ENCODE measurements around the gene FGR. TPM values are rescaled to one million over a fixed set of nuclear protein-coding genes. Genes with fewer than 3 reads are reported as not detected.

Gene FGR
- total and polyA plus RNA-seq, 11 donors, result 1.1 to 25.9 (median 3.3) TPM

DNA sequence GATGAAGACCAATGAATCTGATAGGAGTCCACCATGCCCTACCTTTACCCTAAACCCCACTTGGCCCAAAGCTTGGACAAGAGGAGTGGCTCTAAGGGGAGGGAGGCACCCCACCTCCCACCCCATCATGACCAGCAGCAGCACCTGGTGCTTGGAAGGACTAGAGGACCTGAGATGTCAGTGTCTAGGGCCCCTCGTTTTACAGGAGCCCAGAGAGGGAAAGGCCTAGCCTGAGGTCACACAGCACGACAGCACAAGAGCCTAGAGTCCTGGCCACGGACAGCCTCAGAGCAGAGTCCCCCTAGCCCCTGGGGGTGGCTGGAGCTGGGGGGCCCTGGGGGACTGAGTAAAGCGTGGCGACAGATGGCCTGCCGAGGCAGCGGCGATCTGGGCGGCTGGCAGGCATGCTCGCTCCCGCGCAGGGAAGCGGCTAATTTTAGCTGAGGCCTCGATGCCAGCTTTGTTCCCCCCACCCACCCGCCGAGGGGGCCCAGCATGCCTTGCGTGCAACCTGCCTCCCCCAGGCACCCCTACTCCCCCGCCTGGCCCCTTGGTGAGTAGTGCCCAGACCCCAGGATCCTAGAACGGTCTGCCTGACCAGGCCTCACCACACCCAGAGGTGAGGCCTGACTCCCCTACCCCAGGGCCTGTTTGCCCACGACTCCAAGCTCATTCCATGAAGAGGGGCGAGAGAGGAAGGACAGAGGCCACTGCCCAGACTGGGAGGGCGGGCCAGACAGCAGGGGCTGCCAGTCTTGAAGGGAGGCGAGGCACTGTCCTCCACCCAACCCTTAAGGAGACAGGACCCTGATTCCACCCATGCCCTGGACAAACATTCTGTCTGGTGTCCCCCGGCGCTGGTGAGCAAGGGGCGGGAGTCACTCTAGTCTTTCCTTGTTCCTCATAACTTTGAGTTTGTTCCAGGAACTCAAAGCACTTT, 70.0 kb downstream of the FGR start:
- H3K4me1 ChIP-seq, result peaks cover 20 to 100% (median 89%) of the 10 kb centered on the region in 12 donors
- peak overlapping the region in 1 of 12 donors; percentile 13 for H3K4me3 ChIP-seq
- peak overlapping the region; percentile 75 to 95 (median 92) for H3K27ac ChIP-seq
- DNase-seq (peak; percentile 78 to 84 (median 80)), ATAC-seq (peak in 3 of 4 donors; percentile 5 to 37 (median 31))
- H3K27me3 ChIP-seq, result no peaks in the 10 kb centered on the region
- no peaks in the 10 kb centered on the region for H3K36me3 ChIP-seq
- intact Hi-C loops (cut with DNase I), result loop anchor here in 2 of 10 donors (5.0 kb wide), 2 partner anchors 32 to 38 kb away; no protein-coding TSS in a partner anchor
- TF ChIP-seq, protein P1, sequence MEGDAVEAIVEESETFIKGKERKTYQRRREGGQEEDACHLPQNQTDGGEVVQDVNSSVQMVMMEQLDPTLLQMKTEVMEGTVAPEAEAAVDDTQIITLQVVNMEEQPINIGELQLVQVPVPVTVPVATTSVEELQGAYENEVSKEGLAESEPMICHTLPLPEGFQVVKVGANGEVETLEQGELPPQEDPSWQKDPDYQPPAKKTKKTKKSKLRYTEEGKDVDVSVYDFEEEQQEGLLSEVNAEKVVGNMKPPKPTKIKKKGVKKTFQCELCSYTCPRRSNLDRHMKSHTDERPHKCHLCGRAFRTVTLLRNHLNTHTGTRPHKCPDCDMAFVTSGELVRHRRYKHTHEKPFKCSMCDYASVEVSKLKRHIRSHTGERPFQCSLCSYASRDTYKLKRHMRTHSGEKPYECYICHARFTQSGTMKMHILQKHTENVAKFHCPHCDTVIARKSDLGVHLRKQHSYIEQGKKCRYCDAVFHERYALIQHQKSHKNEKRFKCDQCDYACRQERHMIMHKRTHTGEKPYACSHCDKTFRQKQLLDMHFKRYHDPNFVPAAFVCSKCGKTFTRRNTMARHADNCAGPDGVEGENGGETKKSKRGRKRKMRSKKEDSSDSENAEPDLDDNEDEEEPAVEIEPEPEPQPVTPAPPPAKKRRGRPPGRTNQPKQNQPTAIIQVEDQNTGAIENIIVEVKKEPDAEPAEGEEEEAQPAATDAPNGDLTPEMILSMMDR (IDR thresholded peaks at IDR 0.05), result no peak
- no peaks in the 10 kb centered on the region for H3K9me3 ChIP-seq
- WGBS, 4 donors, result 36 to 56% (median 46%) methylated on average over 16 to 26 of the region's 26 CpGs

DNA sequence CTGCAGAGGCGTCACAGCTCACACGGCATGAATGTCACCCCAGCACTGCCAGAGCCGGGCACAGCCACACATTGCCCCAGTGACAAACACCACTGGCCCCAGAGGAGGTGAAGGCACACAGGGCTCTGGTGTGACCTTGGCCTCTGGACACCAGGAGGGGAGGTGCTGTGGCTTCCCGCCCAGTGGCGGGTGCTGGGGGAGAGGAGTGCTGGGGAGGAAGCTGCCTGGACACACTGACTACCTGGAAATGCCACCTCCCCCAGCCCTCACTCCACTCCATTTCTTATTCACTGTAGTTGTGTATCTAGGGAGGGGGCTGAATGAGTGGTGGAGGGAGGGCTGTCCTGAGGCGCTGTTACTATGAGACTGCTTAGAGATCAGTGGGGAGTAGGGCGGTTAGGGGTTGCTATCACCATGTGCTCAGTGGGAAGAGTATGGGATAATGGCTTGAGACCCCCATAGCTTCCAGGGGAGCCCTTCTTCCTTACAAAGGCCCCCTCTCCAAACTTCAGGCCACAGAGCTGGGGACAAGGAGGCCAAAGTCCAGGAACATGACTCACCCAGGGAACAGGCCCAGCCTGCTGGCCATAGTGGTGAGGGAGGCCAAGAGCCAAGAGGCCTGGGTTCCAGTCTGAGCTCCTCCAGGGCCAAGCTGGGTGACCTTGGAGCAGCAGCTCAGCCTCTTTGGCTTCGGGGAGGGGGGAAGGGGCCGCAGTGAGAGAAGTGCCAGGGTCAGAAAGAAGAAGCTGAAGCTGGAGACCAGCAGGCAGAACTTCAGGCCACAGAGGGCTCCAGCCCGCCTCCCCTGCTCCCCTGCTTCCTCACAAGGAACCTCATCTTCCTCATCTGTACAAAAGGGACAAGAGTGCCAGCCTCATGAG, 71.2 kb downstream of the FGR start:
- Histone ChIP-seq H3K9me3 (no peaks in the 10 kb centered on the region), H3K36me3 (peaks cover 0 to 4% (median 0%) of the 10 kb centered on the region in 9 donors), H3K4me3 (no peak overlapping the region), H3K4me1 (peaks cover 20 to 97% (median 88%) of the 10 kb centered on the region in 12 donors), H3K27ac (peak overlapping the region; percentile 75 to 95 (median 92)), H3K27me3 (no peaks in the 10 kb centered on the region)
- intact Hi-C loops (cut with DNase I), result loop anchor here in 2 of 10 donors (2.0 to 5.0 kb wide), 2 partner anchors 33 to 39 kb away; no protein-coding TSS in a partner anchor
- whole genome bisulfite sequencing, 4 donors, result 38 to 42% (median 40%) methylated on average over 9 to 10 of the region's 10 CpGs
- ATAC-seq (peak; percentile 50 to 69 (median 61)), DNase-seq (peak; percentile 71 to 90 (median 88))
- TF ChIP-seq POLR2A (IDR thresholded peaks at IDR 0.05), result no peak
- TF ChIP-seq, protein P1 (IDR thresholded peaks at IDR 0.05), result no peak

DNA sequence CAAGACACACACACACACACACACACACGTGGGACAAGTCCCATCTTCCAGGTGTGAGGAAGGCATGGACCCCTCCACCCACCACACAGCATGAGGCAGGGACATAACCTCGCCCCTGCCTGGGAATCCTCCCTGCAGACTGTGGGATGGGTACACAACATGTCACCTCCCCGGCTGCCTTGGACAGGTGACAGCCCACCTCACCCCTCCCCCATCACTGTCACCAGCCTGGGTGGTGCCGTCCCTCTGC, 71.7 kb downstream of the FGR start:
- Histone ChIP-seq H3K4me3 (no peak overlapping the region), H3K4me1 (peaks cover 20 to 95% (median 85%) of the 10 kb centered on the region in 12 donors), H3K36me3 (peaks cover 0 to 10% (median 4%) of the 10 kb centered on the region in 9 donors), H3K27me3 (no peaks in the 10 kb centered on the region), H3K9me3 (no peaks in the 10 kb centered on the region), H3K27ac (peak overlapping the region; percentile 75 to 95 (median 92))
- no peak for ATAC-seq
- WGBS, 4 donors, result 13 to 49% (median 44%) methylated on average over 1 to 4 of the region's 4 CpGs
- TF ChIP-seq, protein P1 (IDR thresholded peaks at IDR 0.05), result no peak
- no peak for TF ChIP-seq POLR2A (IDR thresholded peaks at IDR 0.05)
- DNase-seq, result no peak
- intact Hi-C loops (cut with DNase I), result loop anchor here in 2 of 10 donors (2.0 to 5.0 kb wide), 2 partner anchors 34 to 40 kb away; no protein-coding TSS in a partner anchor

All from heart left ventricle (tissue), 16 donors.